GM12878 (cell line): ENCODE data around the gene SMG5. TPM values are rescaled to one million over a fixed set of nuclear protein-coding genes. Genes with fewer than 3 reads are reported as not detected.

ENCODE experiments used
- ATAC-seq: fragments of 200-7000 bp; cut with Tn5 transposase; 3 replicates; pipeline ENCODE4 v1.9.1; 2020; ENCODE audit warnings: mild to moderate bottlenecking, moderate library complexity
- Bru-seq: library from RNA; stranded (reverse); fragments of 400-500 nt; gene quantifications from one replicate; lab custom pipeline; 2021; lab: Mats Ljungman, UMichigan
- BruChase-seq, 2 experiments: library from RNA; stranded (reverse); fragments of 400-500 nt; gene quantifications; one replicate each; lab custom pipeline; 2021; lab: Mats Ljungman, UMichigan
- BruUV-seq: library from RNA; stranded (reverse); fragments of 400-500 nt; replicated peaks from 2 replicates; lab custom pipeline; 2021; lab: Mats Ljungman, UMichigan
- CTCF ChIA-PET: fragments of 300-600 bp; sonication (Branson Sonifier 250); formaldehyde crosslinking; extraction: SDS; loops from one replicate; lab custom pipeline; 2021; ENCODE audit warnings: inconsistent platforms; lab: Yijun Ruan, JAX
- POLR2A ChIA-PET: fragments of 350-600 bp; formaldehyde crosslinking; extraction: SDS; loops from one replicate; lab custom pipeline; 2021; ENCODE audit warnings: inconsistent platforms; lab: Charles Lee
- RAD21 ChIA-PET: fragments of 300-600 bp; sonication (Branson Sonifier 250); formaldehyde crosslinking; loops from one replicate; lab custom pipeline; 2023; ENCODE audit warnings: antibody characterized with exemption; ENCODE audit not compliant: unreplicated experiment; lab: Charles Lee
- SMC1A ChIA-PET: fragments of 300-600 bp; sonication (Branson Sonifier 250); formaldehyde crosslinking; loops from one replicate; lab custom pipeline; 2023; ENCODE audit not compliant: unreplicated experiment, uncharacterized antibody; lab: Charles Lee
- DNase-seq: peaks from one replicate; pipeline ENCODE4 v3.0.0-alpha.2; 2011; ENCODE audit warnings: low read depth, low spot score
- FAIRE-seq: peaks from 3 replicates; lab custom pipeline; 2011; peaks lifted over from hg19 to GRCh38; lab: Jason Lieb, UNC
- H2AFZ ChIP-seq: 2 replicates; pipeline ENCODE4 v1.6.0; 2011; ENCODE audit warnings: low read depth, low read length, control low read depth; ENCODE audit not compliant: control insufficient read depth
- H3K27ac ChIP-seq: 2 replicates; pipeline ENCODE4 v1.5.1; 2011; ENCODE audit warnings: control low read depth; ENCODE audit not compliant: control insufficient read depth, insufficient read depth
- H3K27me3 ChIP-seq, 2 experiments: replicated peaks in 1 of 2; 2 replicates each; pipeline versions ENCODE4 v1.6.0 to v1.6.1; 2011; ENCODE audit warnings: low read length in 1 of 2; ENCODE audit not compliant: control insufficient read depth in 2 of 2, insufficient read depth in 2 of 2
- H3K36me3 ChIP-seq, 2 experiments: 2 replicates each; pipeline ENCODE4 v1.5.1; 2011; ENCODE audit warnings: low read length in 1 of 2; ENCODE audit not compliant: control insufficient read depth in 2 of 2, insufficient read depth in 2 of 2
- H3K4me1 ChIP-seq: 2 replicates; pipeline ENCODE4 v1.6.1; 2011; ENCODE audit warnings: mild to moderate bottlenecking, low read length, moderate library complexity, mixed read lengths; ENCODE audit not compliant: control insufficient read depth, insufficient read depth
- H3K4me2 ChIP-seq: 2 replicates; pipeline ENCODE4 v1.6.0; 2011; ENCODE audit warnings: control low read depth; ENCODE audit not compliant: control insufficient read depth, insufficient read depth
- H3K4me3 ChIP-seq: fragments of 200-600 bp; sonication (generic); 2 replicates; pipeline ENCODE4 v1.5.1; 2016
- H3K79me2 ChIP-seq: 2 replicates; pipeline ENCODE4 v1.6.0; 2011; ENCODE audit warnings: low read length; ENCODE audit not compliant: control insufficient read depth, insufficient read depth
- H3K9ac ChIP-seq: 2 replicates; pipeline ENCODE4 v1.8.0; 2011; ENCODE audit warnings: low read length, control low read depth, mixed read lengths; ENCODE audit not compliant: control insufficient read depth, insufficient read depth
- H3K9me3 ChIP-seq: replicated peaks from 3 replicates; pipeline ENCODE4 v1.5.1; 2011; ENCODE audit warnings: mild to moderate bottlenecking, low read length; ENCODE audit not compliant: control insufficient read depth, insufficient read depth
- H4K20me1 ChIP-seq: 2 replicates; pipeline ENCODE4 v1.6.0; 2011; ENCODE audit not compliant: control insufficient read depth, insufficient read depth
- ASH2L ChIP-seq: fragments of 300-600, 200-600 bp; sonication (generic); IDR thresholded peaks from 2 replicates; pipeline ENCODE4 v1.6.1; 2017; ENCODE audit warnings: low read depth, mild to moderate bottlenecking, borderline replicate concordance
- CHD4 ChIP-seq: fragments of 200-600 bp; sonication (generic); IDR thresholded peaks from 2 replicates; pipeline ENCODE4 v1.6.1; 2016; ENCODE audit warnings: mild to moderate bottlenecking
- HSF1 ChIP-seq: fragments of 150-350 bp; IDR thresholded peaks from 2 replicates; pipeline ENCODE4 v1.6.1; 2014; ENCODE audit warnings: mild to moderate bottlenecking, low read depth, low read length
- MTA2 ChIP-seq: fragments of 450-650 bp; IDR thresholded peaks from 2 replicates; pipeline ENCODE4 v1.6.1; 2016; ENCODE audit warnings: low read depth, mild to moderate bottlenecking, moderate library complexity
- NR2C2 ChIP-seq: IDR thresholded peaks from 2 replicates; pipeline ENCODE4 v1.6.1; 2011; ENCODE audit warnings: borderline replicate concordance, low read depth; ENCODE audit not compliant: control insufficient read depth, insufficient read length
- POU2F2 ChIP-seq: IDR thresholded peaks from 3 replicates; pipeline ENCODE4 v1.6.1; 2011; ENCODE audit warnings: low read depth, mild to moderate bottlenecking, low read length, borderline replicate concordance
- RELA ChIP-seq: fragments of 450-650 bp; IDR thresholded peaks from 2 replicates; pipeline ENCODE4 v1.8.0; 2014; ENCODE audit warnings: borderline replicate concordance; ENCODE audit not compliant: partially characterized antibody
- RUNX3 ChIP-seq: IDR thresholded peaks from 2 replicates; pipeline ENCODE4 v1.6.1; 2012; ENCODE audit warnings: low read length, inconsistent platforms
- SMC3 ChIP-seq: IDR thresholded peaks from 2 replicates; pipeline ENCODE4 v1.6.1; 2011; ENCODE audit warnings: low read length, improper control_type of control experiment, borderline replicate concordance
- TARDBP ChIP-seq: IDR thresholded peaks from 2 replicates; pipeline ENCODE4 v1.6.1; 2016; ENCODE audit warnings: borderline replicate concordance
- TCF7 ChIP-seq: IDR thresholded peaks from 2 replicates; pipeline ENCODE4 v1.6.1; 2014; ENCODE audit warnings: antibody characterized with exemption, borderline replicate concordance
- ZBTB4 ChIP-seq: fragments of 450-650 bp; formaldehyde crosslinking; IDR thresholded peaks from 2 replicates; pipeline ENCODE4 v1.4.0; 2022; ENCODE audit warnings: mild to moderate bottlenecking, moderate library complexity
- ZNF622 ChIP-seq: fragments of 450-650 bp; IDR thresholded peaks from 2 replicates; pipeline ENCODE4 v1.6.1; 2017; ENCODE audit warnings: mild to moderate bottlenecking, inconsistent platforms
- ZSCAN29 ChIP-seq: fragments of 450-650 bp; IDR thresholded peaks from 2 replicates; pipeline ENCODE4 v1.6.1; 2017; ENCODE audit warnings: mild to moderate bottlenecking, moderate library complexity
- WGBS: methylation state at CpG from one replicate; pipeline ENCODE4 v1.1.6; 2016; ENCODE audit warnings: low lambda C conversion rate; ENCODE audit not compliant: insufficient replicate concordance, insufficient coverage; ENCODE audit errors: missing lambda C conversion rate; 5-methylcytosine and 5-hydroxymethylcytosine counted together
- in situ Hi-C: fragments of 300-500 bp; cut with MboI; formaldehyde crosslinking; loops from 9 replicates; pipeline ENCODE4 v1.14.3; 2018; ENCODE audit warnings: mixed read lengths
- intact Hi-C: fragments of 100-400 bp; cut with micrococcal nuclease; formaldehyde crosslinking; loops from one replicate; pipeline ENCODE4 v1.14.2; 2022; ENCODE audit not compliant: unreplicated experiment
- long read RNA-seq, 2 experiments: library from polyadenylated mRNA; unstranded; transcript quantifications; one replicate each; pipeline ENCODE4 v2.0.0, GENCODE V29; 2019 to 2020
- polyA minus RNA-seq, 3 experiments: library from RNA; depleted of rRNA, polyadenylated mRNA; stranded (reverse); fragments of >200 nt; gene quantifications; 2 replicates each; pipeline ENCODE4 v1.2.3, GENCODE V29; 2011
- polyA plus RNA-seq, 11 experiments: library from polyadenylated mRNA; depleted of rRNA in 4 of 11; unstranded in 6 of 11; stranded (reverse) in 5 of 11; fragments of >200 nt; fragmentation: Nextera tagmentation in 4 of 11; fragmentation: Illumina TruSeq in 1 of 11; extraction: Ambion mirVana in 4 of 11; extraction: Trizol in 1 of 11; gene quantifications; 1 replicate in 1 of 11; 2 replicates in 10 of 11; pipeline versions ENCODE4 v1.2.1 to v1.2.3, GENCODE V29; 2011 to 2016; ENCODE audit warnings: inconsistent platforms in 2 of 11, missing spikeins in 2 of 11, low read depth in 1 of 11
- total RNA-seq, 4 experiments: library from RNA; depleted of rRNA in 3 of 4; stranded (reverse); fragments of >200 nt in 3 of 4; fragmentation: Illumina TruSeq in 1 of 4; extraction: Trizol in 1 of 4; gene quantifications; 2 replicates each; pipeline versions ENCODE4 v1.2.1 to v1.2.3, GENCODE V29; 2013 to 2021

SMG5 gene
- 166 and 207 TPM in 2 replicates for total RNA-seq (2013; cell fraction: nucleolus; rRNA removed)
- total RNA-seq (2014; rRNA removed) (51.0 and 57.3 TPM in 2 replicates), total RNA-seq (2014; rRNA removed; fragmentation: Illumina TruSeq; extraction: Trizol) (30.4 and 32.4 TPM in 2 replicates), total RNA-seq (2021) (54.6 and 61.5 TPM in 2 replicates), polyA plus RNA-seq (2011; rRNA removed) (17.7 and 27.7 TPM in 2 replicates), polyA plus RNA-seq (2014; fragmentation: Illumina TruSeq; extraction: Trizol) (27.8 and 45.7 TPM in 2 replicates), polyA plus RNA-seq (2014; fragmentation: Nextera tagmentation; extraction: Ambion mirVana) (1 to 10 TPM in 1 of 2 experiments, under 1 TPM in 1; 0.76 to 1.9 TPM), polyA plus RNA-seq (2014; rRNA removed) (54.0 and 54.8 TPM in 2 replicates), polyA plus RNA-seq (2016; fragmentation: Nextera tagmentation; extraction: Ambion mirVana) (10 to 100 TPM; 51.9 to 55.9 TPM), polyA minus RNA-seq (2011; rRNA and poly(A)+ RNA removed) (23.0 and 30.5 TPM in 2 replicates), Bru-seq, nascent RNA (percentile 83 among the genes with signal in this experiment), BruChase-seq, experiment 1, labeled RNA remaining after a 6-hour chase (percentile 92 among the genes with signal in this experiment), BruChase-seq, experiment 2, labeled RNA remaining after a 2-hour chase (percentile 87 among the genes with signal in this experiment)
- 19.6 TPM for polyA plus RNA-seq (2011; ENCODE audit: low read depth)
- 28.8 and 32.9 TPM in 2 replicates for polyA plus RNA-seq (2011; cell fraction: cytosol; rRNA removed)
- 179 and 188 TPM in 2 replicates for polyA plus RNA-seq (2011; cell fraction: nucleus; rRNA removed)
- polyA plus RNA-seq (2012): 35.5 and 35.6 TPM in 2 replicates
- polyA minus RNA-seq (2011; cell fraction: cytosol; rRNA and poly(A)+ RNA removed): 7.8 and 9.4 TPM in 2 replicates
- polyA minus RNA-seq (2011; cell fraction: nucleus; rRNA and poly(A)+ RNA removed): 25.3 and 33.9 TPM in 2 replicates
- long read RNA-seq, experiment 1, full-length matches to known transcripts: 4 of 6 reads
- long read RNA-seq, experiment 1, partial matches to known transcripts: 0 of 6 reads
- long read RNA-seq, experiment 1, other reads (novel, unspliced or antisense): 2 of 6 reads
- long read RNA-seq, experiment 2, partial matches to known transcripts: 4 of 4 reads
- long read RNA-seq, experiment 2, other reads (novel, unspliced or antisense): 0 of 4 reads

GRCh38 chr1:156282479-156283222 is at the start of gene SMG5:
TSS of gene SMG5 (minus strand) at chr1:156282825. CDS start at chr1:156282680, 145 bp downstream.
- Histone ChIP-seq H3K4me3 (peak within 1 kb of the TSS; percentile 94), H3K27me3 (no peaks in the 10 kb centered on the region), H3K4me2 (peak within 1 kb of the TSS; percentile 84), H3K36me3 (peaks cover 4 to 24% of the 10 kb centered on the region in 2 experiments), H3K79me2 (peaks cover 52% of the 10 kb centered on the region), H3K27ac (peak within 1 kb of the TSS; percentile 86), H2AFZ (peak within 1 kb of the TSS; percentile 98), H3K4me1 (peaks cover 15% of the 10 kb centered on the region; the same call in 1 of the 2 replicates), H3K9ac (peak within 1 kb of the TSS; percentile 89), H4K20me1 (no peaks in the 10 kb centered on the region), H3K9me3 (no peaks in the 10 kb centered on the region)
- ATAC-seq (peak; percentile 93), FAIRE-seq (peak; percentile 86), DNase-seq (peak; percentile 96)
- ChIA-PET SMC1A (interaction anchor here (0.5 to 4.7 kb wide), 23 partner anchors 10 to 422 kb away, joined by 3 to 39 read pairs (median 4); partner anchors contain the start of genes CCT3, GLMP and TSACC), POLR2A (interaction anchor here (0.6 to 2.8 kb wide), 20 partner anchors 10 to 424 kb away, joined by 3 to 13 read pairs (median 4); partner anchors contain the start of genes CCT3, GLMP, NAXE and PMF1), RAD21 (interaction anchor here (0.7 to 2.3 kb wide), 12 partner anchors 9 to 175 kb away, joined by 3 to 16 read pairs (median 4); partner anchors contain the start of genes CCT3, GLMP and TSACC), CTCF (interaction anchor here (0.8 to 7.1 kb wide), 23 partner anchors 9 to 399 kb away, joined by 3 to 58 read pairs (median 4); partner anchors contain the start of genes GLMP, SLC25A44 and UBQLN4)
- BruUV-seq: no TSS peak
- intact Hi-C loops: loop anchor here (10.0 kb wide), 1 partner anchor 188 kb away; no protein-coding TSS in a partner anchor
- in situ Hi-C loops: no loop called here
- WGBS: under 1% methylated on average over 26 of the region's 50 CpGs
- no peak for TF ChIP-seq SMC3
- TF ChIP-seq TARDBP: peak; percentile 100
- no peak for TF ChIP-seq ZBTB4 (CRISPR knock-in tag)
- no peak for TF ChIP-seq CHD4
- TF ChIP-seq RUNX3: peak; percentile 79
- no peak for TF ChIP-seq ZSCAN29
- TF ChIP-seq ASH2L: no peak
- TF ChIP-seq HSF1: peak; percentile 87
- no peak for TF ChIP-seq MTA2
- TF ChIP-seq TCF7: peak; percentile 47; the same call in 1 of the 2 replicates
- TF ChIP-seq NR2C2: no peak
- TF ChIP-seq RELA: peak; percentile 47
- TF ChIP-seq POU2F2: peak; percentile 79; the same call in 2 of the 3 replicates
- no peak for TF ChIP-seq ZNF622
